ENCODE measurements around the gene SLC45A3.
"Not testable (repeated sequence)": the region's sequence is repeated elsewhere in the genome, so short reads cannot be mapped to it uniquely, and the experiment has no call there.

The SLC45A3 gene

GRCh38 chr1:205636138-205636530 is 44.2 kb downstream of the SLC45A3 start:
- not testable (repeated sequence) for DNase-seq (ENCODE audit: low read depth)

DNA sequence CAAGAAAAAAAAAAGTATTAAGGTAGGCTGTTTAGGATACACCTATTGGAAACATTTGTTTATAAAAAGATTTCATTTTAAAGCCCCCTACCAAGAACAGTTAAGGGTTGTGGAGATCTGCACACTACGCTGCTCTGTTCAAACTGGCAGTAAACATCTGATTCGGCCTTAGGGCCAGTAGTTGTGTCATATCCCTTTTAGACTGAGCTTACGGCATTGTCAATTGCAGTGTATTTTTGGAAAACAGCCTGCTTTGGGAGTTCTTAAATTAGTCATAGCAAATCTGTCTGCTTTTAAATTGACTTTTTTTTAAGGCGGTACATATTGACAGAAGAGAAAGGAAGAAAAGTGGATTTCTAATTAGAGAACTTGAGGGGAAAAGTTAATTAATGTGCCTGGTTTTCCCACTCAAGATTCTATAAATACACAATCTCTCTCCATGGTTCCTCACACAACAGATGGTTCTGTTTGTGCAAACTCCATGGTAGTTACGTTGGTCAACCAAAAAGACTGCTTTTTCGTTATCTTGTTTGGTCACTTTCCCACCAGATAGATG is 46.8 kb downstream of the SLC45A3 start:
- DNase-seq (ENCODE audit: low read depth) = no peak

DNA sequence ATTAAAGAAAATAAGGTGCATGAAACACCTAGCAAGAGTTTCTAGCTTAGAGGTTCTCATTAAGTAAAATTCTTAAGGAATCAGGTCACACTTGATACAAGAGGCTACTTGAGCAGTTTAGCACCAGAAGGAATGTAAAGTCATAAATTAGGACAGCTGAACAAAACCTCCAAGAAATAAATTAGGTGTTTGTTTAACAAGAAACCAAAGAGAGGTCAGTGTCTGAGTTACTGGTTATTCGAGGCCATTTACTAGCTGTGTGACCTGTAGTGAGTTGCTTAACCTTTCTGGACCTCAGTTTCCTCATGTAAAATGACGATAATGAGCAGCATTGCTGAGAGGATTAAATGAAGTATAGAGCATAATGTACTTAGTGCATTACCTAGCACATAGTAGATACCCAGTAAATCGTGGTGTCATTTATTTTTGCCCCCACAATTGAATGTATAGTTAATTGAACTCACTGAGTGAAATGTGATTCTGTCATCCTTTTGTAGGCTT is 47.6 kb downstream of the SLC45A3 start:
- DNase-seq (ENCODE audit: low read depth) = no peak

GRCh38 chr1:205631768-205632668 is 48.3 kb downstream of the SLC45A3 start, which contains the start of gene ELK4:
TSS of gene ELK4 (minus strand) at chr1:205632011. CDS start at chr1:205623882, 8,129 bp downstream.
- peak; percentile 83 for DNase-seq (ENCODE audit: low read depth)

GRCh38 chr1:205631010-205631767 is 49.1 kb downstream of the SLC45A3 start:
- no peak for DNase-seq (ENCODE audit: low read depth)

- no peak for DNase-seq (ENCODE audit: low read depth)
Observed at GRCh38 chr1:205630651-205631009, 49.7 kb downstream of the SLC45A3 start.

DNA sequence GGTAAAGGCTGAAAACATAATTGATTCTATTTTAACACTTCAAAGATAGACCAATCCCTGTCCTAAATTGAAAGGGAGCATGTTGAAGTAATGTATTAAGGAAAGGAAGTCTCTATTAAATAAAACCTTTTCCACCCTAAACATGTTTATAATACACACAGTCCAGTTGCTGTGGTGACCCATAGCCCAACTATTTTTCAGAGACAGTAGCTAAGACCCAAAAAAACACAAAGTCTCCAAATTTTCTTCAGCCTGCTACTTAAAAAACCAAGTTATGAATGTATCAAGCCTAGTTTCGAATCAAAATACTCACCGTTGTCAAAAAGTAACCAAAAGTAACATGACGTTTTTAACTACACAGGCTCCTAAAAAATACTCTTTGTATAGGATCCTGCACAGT is 50.1 kb downstream of the SLC45A3 start:
- no peak for DNase-seq (ENCODE audit: low read depth)

GRCh38 chr1:205629751-205630150 is 50.6 kb downstream of the SLC45A3 start:
- DNase-seq (ENCODE audit: low read depth) = no peak

DNA sequence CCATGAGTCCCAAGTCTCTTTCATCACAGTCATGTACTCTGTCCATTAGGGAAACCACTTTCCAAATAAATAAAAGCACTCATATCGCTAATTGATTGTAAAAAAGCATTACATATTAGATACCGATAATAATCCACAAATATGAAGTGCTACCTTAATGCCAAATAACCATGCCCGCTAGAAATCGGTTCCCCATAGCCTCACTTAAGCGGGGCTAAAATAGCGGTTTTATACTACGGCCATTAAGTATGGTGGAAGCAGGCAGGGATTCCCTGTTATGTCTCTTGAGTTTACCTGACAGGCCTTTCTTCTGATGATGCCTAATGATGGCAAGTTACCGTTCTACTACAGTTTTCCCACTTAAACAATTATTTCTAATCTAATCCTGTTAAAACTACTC is 52.4 kb downstream of the SLC45A3 start:
- no peak for DNase-seq (ENCODE audit: low read depth)

GRCh38 chr1:205626216-205626615 is 54.1 kb downstream of the SLC45A3 start:
- DNase-seq (ENCODE audit: low read depth) = no peak

DNA sequence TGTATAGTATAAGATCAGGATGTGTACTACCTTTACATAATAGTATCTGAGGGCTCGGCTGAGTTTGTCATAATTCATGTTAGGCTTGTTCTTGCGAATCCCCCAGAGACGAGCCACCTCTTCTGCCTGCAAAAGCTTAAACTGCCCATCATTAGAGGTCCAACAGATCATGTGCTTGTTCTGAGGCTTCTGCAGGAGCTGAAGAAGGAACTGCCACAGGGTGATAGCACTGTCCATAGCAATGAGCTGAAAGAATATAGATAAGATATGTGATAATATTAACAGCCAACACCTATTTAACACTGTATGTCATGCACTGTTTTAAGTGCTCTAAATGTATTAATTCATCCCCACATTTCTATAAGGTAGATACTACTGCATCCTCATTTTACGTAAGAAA is 56.7 kb downstream of the SLC45A3 start:
- no peak for DNase-seq (ENCODE audit: low read depth)

DNA sequence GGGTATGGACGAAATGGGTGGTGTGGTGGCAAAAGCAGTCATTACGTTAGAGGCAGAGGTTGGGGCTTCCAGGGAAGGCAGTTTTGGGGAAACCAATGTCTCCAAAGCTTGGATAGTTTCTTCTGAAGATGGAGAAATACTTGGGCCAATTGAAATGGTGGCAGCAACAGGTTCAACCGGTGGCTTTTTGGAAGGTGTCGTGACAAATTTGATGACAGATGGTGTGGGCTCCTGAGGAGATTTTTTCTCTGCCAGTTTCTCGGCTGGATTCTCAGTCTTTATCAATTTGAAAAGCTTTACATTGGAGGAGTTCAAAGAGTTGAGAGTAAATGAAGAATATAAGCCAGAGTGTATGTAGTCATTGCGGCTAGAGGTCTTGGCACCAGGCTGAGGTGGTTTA is 60.0 kb downstream of the SLC45A3 start:
- no peak for DNase-seq (ENCODE audit: low read depth)

DNA sequence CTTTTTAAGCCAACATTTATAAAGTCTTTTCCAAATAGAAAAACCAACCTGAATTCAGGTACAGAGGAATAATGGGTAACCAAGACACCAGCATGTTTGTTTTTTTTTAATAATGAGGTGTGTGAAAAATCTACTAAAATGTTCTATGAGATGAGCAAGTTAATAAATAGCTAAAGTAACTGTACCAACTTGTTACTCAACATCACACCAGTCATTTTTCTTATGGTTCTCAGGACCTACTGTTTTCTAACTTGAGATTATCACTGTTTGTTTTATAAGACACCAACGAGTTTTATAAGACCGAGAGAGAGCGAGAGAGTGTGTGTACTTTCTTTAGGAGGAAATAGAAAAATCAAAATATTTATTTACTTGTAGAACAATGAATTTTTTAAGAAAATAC is 60.9 kb downstream of the SLC45A3 start:
- DNase-seq (ENCODE audit: low read depth) = no peak

DNA sequence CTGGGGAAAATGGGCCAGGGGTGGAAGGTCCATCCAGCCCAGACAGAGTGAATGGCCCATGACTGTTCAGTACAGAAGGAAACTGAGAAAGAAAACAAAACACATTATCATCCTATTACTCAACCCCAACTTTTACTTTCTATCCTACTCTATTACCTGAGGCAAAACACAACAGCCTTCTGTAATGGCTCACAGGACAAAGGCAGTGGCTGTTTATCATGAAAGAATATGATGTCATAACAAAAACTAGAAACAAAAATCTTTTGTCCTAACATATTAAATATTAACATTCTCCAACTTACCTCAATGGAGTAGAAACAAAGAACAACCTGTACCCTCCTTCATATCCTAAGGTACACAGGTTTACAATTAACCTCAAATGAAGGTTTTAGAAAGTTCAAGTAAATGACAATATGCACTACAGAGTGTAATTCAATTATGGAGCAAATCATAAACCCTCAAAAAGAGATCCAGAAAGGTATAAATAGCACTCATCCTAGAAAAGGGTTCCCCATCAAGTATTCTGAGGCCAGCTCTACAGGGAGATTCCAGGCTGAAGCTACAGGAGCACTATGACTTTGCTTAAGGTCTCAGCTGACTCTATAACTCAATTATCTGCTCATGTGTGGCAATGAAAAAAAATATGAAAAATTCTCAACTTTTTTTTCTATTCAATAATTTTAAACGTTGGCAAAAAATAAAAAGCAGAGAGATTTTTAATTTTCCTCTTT is 63.6 kb downstream of the SLC45A3 start:
- no peak for DNase-seq (ENCODE audit: low read depth)

GRCh38 chr1:205615789-205616188 is 64.5 kb downstream of the SLC45A3 start:
- DNase-seq (ENCODE audit: low read depth) = no peak

DNA sequence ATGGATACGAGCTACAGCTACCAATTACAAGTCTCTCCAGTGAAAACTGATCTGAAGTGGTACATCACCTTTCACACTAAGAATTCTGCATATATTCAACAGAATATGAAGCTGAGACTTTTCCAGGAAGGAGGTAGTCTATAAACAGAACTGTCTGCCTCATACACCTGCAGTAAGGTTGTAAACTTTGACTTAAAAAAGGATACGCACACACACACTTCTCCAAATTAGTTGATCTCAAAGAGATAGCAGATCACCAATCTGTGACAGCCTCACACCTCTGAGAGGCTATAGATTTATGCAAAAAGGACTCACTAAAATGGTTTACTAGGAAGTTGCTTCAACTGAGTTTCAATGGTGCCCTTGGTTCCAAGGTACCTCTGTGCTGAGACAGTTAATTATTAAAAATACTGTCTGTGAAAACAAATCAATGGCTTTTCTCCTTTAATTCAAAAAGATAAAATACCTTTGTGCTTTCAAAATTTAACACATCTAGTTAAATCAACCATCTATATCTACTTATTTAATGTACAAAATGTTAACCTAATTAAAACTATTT is 66.4 kb downstream of the SLC45A3 start:
- DNase-seq (ENCODE audit: low read depth) = no peak

GRCh38 chr1:205612556-205612955 is 67.8 kb downstream of the SLC45A3 start:
- DNase-seq (ENCODE audit: low read depth) = no peak

GRCh38 chr1:205612104-205612503 is 68.2 kb downstream of the SLC45A3 start:
- no peak for DNase-seq (ENCODE audit: low read depth)

- no peak for DNase-seq (ENCODE audit: low read depth)
Observed at GRCh38 chr1:205610901-205611466, 69.3 kb downstream of the SLC45A3 start.

- DNase-seq (ENCODE audit: low read depth) = no peak
Observed at GRCh38 chr1:205610036-205610435, 70.3 kb downstream of the SLC45A3 start.
